ENCODE results near the gene FAM228B.

The FAM228B gene

DNA sequence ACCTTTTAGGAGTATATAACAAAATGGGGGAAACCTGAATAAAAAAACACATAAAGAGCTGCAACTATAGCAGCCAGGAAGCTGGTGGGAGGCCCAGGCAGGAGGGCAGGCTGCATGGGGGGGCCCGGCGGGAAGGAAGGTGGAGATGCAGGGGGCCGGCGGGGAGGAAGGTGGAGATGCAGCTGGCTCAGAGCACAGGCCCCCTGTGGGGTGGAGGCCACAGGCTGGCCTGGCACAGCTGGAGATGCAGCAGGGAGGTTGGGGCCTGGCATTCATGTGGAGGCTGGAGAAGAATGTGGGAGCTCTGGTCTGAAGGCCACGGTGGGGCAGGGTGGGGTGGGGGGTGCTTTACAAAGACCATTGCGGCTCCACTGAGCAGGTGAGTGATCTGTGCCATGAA, 83.0 kb downstream of the FAM228B start:
- DNase-seq: no peak

DNA sequence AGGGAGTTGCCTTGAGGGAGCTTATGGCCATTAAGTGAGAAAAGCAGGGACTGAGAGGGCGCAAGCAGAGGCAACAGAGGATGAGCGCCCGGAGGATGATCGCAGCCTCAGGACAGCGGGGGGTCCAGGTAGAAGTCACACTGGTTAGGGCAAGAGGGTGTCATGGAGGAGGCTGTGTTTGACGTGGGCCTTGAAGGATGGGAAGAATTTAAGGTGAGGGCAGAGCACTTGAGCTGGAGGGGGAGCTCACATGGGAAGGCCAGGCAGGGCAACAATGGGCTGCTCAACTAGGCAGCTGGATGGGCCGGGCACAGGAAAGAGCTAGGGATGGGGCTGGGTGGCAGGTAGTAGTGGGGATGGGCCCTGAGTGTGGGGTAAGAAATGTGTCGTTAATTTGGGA, 83.4 kb downstream of the FAM228B start:
- DNase-seq: no peak

GRCh38 chr2:24207359-24207758, 84.1 kb downstream of the FAM228B start:
- DNase-seq: no peak

GRCh38 chr2:24208490-24208889, 85.2 kb downstream of the FAM228B start:
- no peak for DNase-seq

GRCh38 chr2:24209389-24210105, 86.3 kb downstream of the FAM228B start:
- DNase-seq: no peak

GRCh38 chr2:24210106-24210455, 86.8 kb downstream of the FAM228B start:
- DNase-seq: no peak

GRCh38 chr2:24210723-24211122, 87.5 kb downstream of the FAM228B start:
- DNase-seq: no peak

GRCh38 chr2:24211408-24211807, 88.1 kb downstream of the FAM228B start:
- DNase-seq: no peak

GRCh38 chr2:24214880-24215279, 91.6 kb downstream of the FAM228B start:
- DNase-seq: no peak

Data from NCI-H345 (cell line).